Prostate gland (tissue), 2 donors: ENCODE data around the gene ERBIN. TPM values are rescaled to one million over a fixed set of nuclear protein-coding genes. Genes with fewer than 3 reads are reported as not detected.
"Not testable (repeated sequence)": the region's sequence is repeated elsewhere in the genome, so short reads cannot be mapped to it uniquely, and the experiment has no call there.

Source experiments
- DNase-seq: peaks from one replicate; pipeline ENCODE4 v3.0.0-alpha.2; 2019; ENCODE audit warnings: low spot score
- H3K27ac ChIP-seq, 2 donors: fragments of 200-600 bp; sonication (generic); 2 replicates each; pipeline ENCODE4 v1.5.1; 2017 to 2019
- H3K27me3 ChIP-seq: fragments of 200-600 bp; sonication (generic); replicated peaks from 2 replicates; pipeline ENCODE4 v1.5.1; 2019; ENCODE audit not compliant: insufficient read depth
- H3K36me3 ChIP-seq, 2 donors: fragments of 200-600 bp; sonication (generic); 1 replicate in 1 of 2; 2 replicates in 1 of 2; pipeline versions ENCODE4 v1.5.1 to v1.8.1; 2017 to 2019
- H3K4me1 ChIP-seq: fragments of 200-600 bp; sonication (generic); replicated peaks from 2 replicates; pipeline ENCODE4 v1.5.1; 2019
- H3K4me3 ChIP-seq, 2 donors: fragments of 200-600 bp; sonication (generic); 2 replicates each; pipeline ENCODE4 v1.5.1; 2017 to 2019
- H3K9me3 ChIP-seq: fragments of 200-600 bp; sonication (generic); 2 replicates; pipeline ENCODE4 v1.5.1; 2017
- POLR2A ChIP-seq: fragments of 450-650 bp; IDR thresholded peaks from one replicate; pipeline ENCODE4 v1.6.1; 2016; ENCODE audit warnings: antibody characterized with exemption, mild to moderate bottlenecking
- POLR2AphosphoS5 ChIP-seq: sonication (generic); formaldehyde crosslinking; IDR thresholded peaks from one replicate; pipeline ENCODE4 v1.6.1; 2017; ENCODE audit warnings: antibody characterized with exemption
- WGBS: methylation state at CpG from one replicate; pipeline ENCODE4 v1.1.5; 2018; 5-methylcytosine and 5-hydroxymethylcytosine counted together
- intact Hi-C: fragments of 100-400 bp; cut with DNase I; formaldehyde crosslinking; loops from one replicate; pipeline ENCODE4 v1.14.2; 2022
- total RNA-seq, 2 donors: library from RNA; depleted of rRNA; stranded (reverse); fragments of >200 nt; gene quantifications; one replicate each; pipeline ENCODE4 v1.1.0, GENCODE V29; 2016
- TF ChIP-seq, protein P1 (sequence below), 4 experiments: fragments of 200-600 bp in 2 of 4; fragments of 450-650 bp in 2 of 4; sonication (generic) in 2 of 4; IDR thresholded peaks; 1 replicate in 3 of 4; 2 replicates in 1 of 4; pipeline ENCODE4 v1.5.1; 2016 to 2019; ENCODE audit warnings: antibody characterized with exemption in 4 of 4, mild to moderate bottlenecking in 2 of 4, moderate library complexity in 2 of 4

The ERBIN gene
- total RNA-seq, 2 donors from 2014 or later, result 68.8 to 73.6 TPM

DNA sequence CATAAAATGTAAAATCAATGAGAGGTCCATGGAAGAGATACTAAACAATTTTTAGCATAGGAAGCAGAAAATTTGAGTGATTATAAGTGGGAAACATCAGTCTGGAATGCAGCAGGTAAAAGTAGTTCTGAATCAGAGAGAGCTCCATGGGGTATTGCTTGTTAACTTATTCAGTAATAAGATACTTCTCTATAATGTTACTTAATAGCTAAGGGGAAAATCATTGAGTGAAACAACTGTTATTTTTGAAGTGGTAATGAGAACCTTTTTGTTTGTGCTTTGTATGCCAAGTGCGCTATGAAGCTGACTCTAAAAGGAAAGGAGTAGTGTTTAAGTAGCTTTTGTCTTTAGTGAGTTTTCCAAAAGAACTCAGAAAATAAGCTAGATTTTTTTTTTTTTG is 95.2 kb downstream of the ERBIN start:
- Histone ChIP-seq H3K4me1 (no peaks in the 10 kb centered on the region), H3K27me3 (no peaks in the 10 kb centered on the region), H3K9me3 (no peaks in the 10 kb centered on the region), H3K36me3 (no peaks in the 10 kb centered on the region), H3K27ac (no peak overlapping the region), H3K4me3 (no peak overlapping the region)
- no peak for DNase-seq
- intact Hi-C loops, result loop anchor here (10.0 kb wide), 1 partner anchor 97 kb away; the partner anchor contains the start of gene ERBIN
- TF ChIP-seq POLR2AphosphoS5 (no peak), POLR2A (no peak)
- TF ChIP-seq, protein P1, sequence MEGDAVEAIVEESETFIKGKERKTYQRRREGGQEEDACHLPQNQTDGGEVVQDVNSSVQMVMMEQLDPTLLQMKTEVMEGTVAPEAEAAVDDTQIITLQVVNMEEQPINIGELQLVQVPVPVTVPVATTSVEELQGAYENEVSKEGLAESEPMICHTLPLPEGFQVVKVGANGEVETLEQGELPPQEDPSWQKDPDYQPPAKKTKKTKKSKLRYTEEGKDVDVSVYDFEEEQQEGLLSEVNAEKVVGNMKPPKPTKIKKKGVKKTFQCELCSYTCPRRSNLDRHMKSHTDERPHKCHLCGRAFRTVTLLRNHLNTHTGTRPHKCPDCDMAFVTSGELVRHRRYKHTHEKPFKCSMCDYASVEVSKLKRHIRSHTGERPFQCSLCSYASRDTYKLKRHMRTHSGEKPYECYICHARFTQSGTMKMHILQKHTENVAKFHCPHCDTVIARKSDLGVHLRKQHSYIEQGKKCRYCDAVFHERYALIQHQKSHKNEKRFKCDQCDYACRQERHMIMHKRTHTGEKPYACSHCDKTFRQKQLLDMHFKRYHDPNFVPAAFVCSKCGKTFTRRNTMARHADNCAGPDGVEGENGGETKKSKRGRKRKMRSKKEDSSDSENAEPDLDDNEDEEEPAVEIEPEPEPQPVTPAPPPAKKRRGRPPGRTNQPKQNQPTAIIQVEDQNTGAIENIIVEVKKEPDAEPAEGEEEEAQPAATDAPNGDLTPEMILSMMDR (IDR thresholded peaks at IDR 0.05), result no peak
- 78% methylated on average over 1 of the region's 1 CpG for WGBS

DNA sequence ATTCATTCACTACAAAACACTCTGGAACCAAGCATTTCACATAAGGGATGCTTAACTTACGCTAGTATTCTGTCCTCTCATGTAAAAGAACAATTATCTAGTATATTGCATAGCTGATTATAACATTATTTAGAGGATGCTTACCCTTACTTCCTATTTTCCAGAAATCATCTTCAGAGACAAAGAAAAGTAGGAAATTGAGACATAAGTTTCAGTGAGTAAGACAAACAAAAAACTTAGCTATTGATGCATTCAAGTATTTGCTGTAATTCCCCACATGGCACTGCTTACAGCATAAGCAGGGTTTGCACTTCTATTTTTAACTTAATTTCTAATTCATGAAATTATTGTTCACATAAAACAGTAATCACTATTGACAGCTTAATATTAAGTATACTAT is 112.9 kb downstream of the ERBIN start:
- H3K9me3 ChIP-seq, result no peaks in the 10 kb centered on the region
- DNase-seq, result no peak
- no peaks in the 10 kb centered on the region for H3K4me1 ChIP-seq
- 100% methylated on average over 1 of the region's 1 CpG for WGBS
- no peaks in the 10 kb centered on the region for H3K27me3 ChIP-seq
- no peak overlapping the region for H3K27ac ChIP-seq
- peaks cover 0 to 1% of the 10 kb centered on the region in 2 donors for H3K36me3 ChIP-seq
- intact Hi-C loops, result no loop called here
- TF ChIP-seq POLR2A (no peak), POLR2AphosphoS5 (no peak)
- TF ChIP-seq, protein P1 (IDR thresholded peaks at IDR 0.05), result no peak
- no peak overlapping the region for H3K4me3 ChIP-seq

DNA sequence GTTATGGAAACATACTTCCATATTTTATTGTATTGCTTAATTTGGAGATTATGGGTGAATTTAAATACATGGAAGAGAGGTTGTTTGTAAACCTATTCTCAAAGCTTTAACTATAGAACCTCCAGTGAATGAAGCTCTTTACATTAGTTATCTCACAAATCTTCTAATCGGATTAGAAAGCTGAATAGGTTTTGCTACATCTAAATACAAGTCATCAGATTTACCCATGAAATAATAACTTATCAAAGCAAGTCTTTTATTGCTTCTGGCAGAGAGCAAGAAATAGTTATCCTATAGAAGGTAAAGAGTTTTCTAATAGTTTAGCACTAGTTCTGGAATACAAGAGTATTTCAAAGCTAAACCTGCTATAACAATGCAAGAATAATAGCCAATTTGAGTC is 113.3 kb downstream of the ERBIN start:
- Histone ChIP-seq H3K4me3 (no peak overlapping the region), H3K9me3 (no peaks in the 10 kb centered on the region), H3K4me1 (no peaks in the 10 kb centered on the region), H3K36me3 (peaks cover 0 to 5% of the 10 kb centered on the region in 2 donors), H3K27ac (no peak overlapping the region), H3K27me3 (no peaks in the 10 kb centered on the region)
- TF ChIP-seq POLR2A (no peak), POLR2AphosphoS5 (no peak)
- TF ChIP-seq, protein P1 (IDR thresholded peaks at IDR 0.05), result no peak
- intact Hi-C loops, result no loop called here
- WGBS, result 92% methylated on average over 1 of the region's 1 CpG
- DNase-seq, result no peak

- TF ChIP-seq POLR2AphosphoS5, result no peak
- TF ChIP-seq, protein P1 (IDR thresholded peaks at IDR 0.05), result no peak
- no peak for TF ChIP-seq POLR2A
- 75% methylated on average over 1 of the region's 1 CpG for WGBS
- H3K27me3 ChIP-seq, result no peaks in the 10 kb centered on the region
- H3K4me3 ChIP-seq, result no peak overlapping the region
- no peak overlapping the region for H3K27ac ChIP-seq
- intact Hi-C loops, result no loop called here
- no peaks in the 10 kb centered on the region for H3K9me3 ChIP-seq
- no peaks in the 10 kb centered on the region for H3K4me1 ChIP-seq
- no peak for DNase-seq
- H3K36me3 ChIP-seq, result peaks cover 0 to 7% of the 10 kb centered on the region in 2 donors
These were observed 115.3 kb downstream of the ERBIN start for GRCh38 chr5:66041627-66042026.

GRCh38 chr5:66057239-66057638 is 130.9 kb downstream of the ERBIN start:
- H3K4me1 ChIP-seq, result no peaks in the 10 kb centered on the region
- 93% methylated on average over 1 of the region's 1 CpG for WGBS
- H3K9me3 ChIP-seq, result no peaks in the 10 kb centered on the region
- TF ChIP-seq POLR2A, result no peak
- TF ChIP-seq, protein P1 (IDR thresholded peaks at IDR 0.05), result no peak
- no peak for TF ChIP-seq POLR2AphosphoS5
- H3K4me3 ChIP-seq, result no peak overlapping the region
- no peaks in the 10 kb centered on the region for H3K36me3 ChIP-seq
- no peak for DNase-seq
- intact Hi-C loops, result no loop called here
- no peak overlapping the region for H3K27ac ChIP-seq
- no peaks in the 10 kb centered on the region for H3K27me3 ChIP-seq

DNA sequence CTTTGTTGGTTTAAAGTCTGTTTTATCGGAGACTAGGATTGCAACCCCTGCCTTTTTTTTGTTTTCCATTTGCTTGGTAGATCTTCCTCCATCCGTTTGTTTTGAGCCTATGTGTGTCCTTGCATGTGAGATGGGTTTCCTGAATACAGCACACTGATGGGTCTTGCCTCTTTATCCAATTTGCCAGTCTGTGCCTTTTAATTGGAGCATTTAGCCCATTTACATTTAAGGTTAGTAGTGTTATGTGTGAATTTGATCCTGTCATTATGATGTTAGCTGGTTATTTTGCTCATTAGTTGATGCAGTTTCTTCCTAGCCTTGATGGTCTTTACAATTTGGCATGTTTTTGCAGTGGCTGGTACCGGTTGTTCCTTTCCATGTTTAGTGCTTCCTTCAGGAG is 134.9 kb downstream of the ERBIN start:
- H3K9me3 ChIP-seq, H3K4me3 ChIP-seq, intact Hi-C loops, H3K36me3 ChIP-seq, H3K27me3 ChIP-seq, DNase-seq, H3K4me1 ChIP-seq, H3K27ac ChIP-seq: not testable (repeated sequence)
- 99% methylated on average over 3 of the region's 3 CpGs for WGBS

GRCh38 chr5:66063061-66063460 is 136.7 kb downstream of the ERBIN start:
- H3K4me1 ChIP-seq, intact Hi-C loops, DNase-seq, H3K27ac ChIP-seq, H3K27me3 ChIP-seq, H3K4me3 ChIP-seq, H3K9me3 ChIP-seq, H3K36me3 ChIP-seq: not testable (repeated sequence)
- WGBS, result 98% methylated on average over 13 of the region's 13 CpGs
